Bronchial epithelial cell (primary cell): ENCODE results near the gene CDH18. TPM values are rescaled to one million over a fixed set of nuclear protein-coding genes. Genes with fewer than 3 reads are reported as not detected.

Experiments used
- DNase-seq: peaks from one replicate; pipeline ENCODE4 v3.0.0-alpha.2; 2010; ENCODE audit warnings: low read depth
- FAIRE-seq: peaks from 2 replicates; lab custom pipeline; 2011; peaks lifted over from hg19 to GRCh38; lab: Jason Lieb, UNC
- H3K27me3 ChIP-seq: 2 replicates; pipeline ENCODE4 v1.5.1; 2011; ENCODE audit warnings: low read length; ENCODE audit not compliant: control insufficient read depth, insufficient read depth
- H3K36me3 ChIP-seq: 2 replicates; pipeline ENCODE4 v1.5.1; 2011; ENCODE audit warnings: low read length; ENCODE audit not compliant: control insufficient read depth, insufficient read depth
- H3K4me3 ChIP-seq: 2 replicates; pipeline ENCODE4 v1.5.1; 2011; ENCODE audit warnings: mild to moderate bottlenecking, low read depth, low read length, control low read depth
- CTCF ChIP-seq: IDR thresholded peaks from 2 replicates; pipeline ENCODE4 v1.5.1; 2011; ENCODE audit warnings: mild to moderate bottlenecking, moderate library complexity, low read length, control low read depth, inconsistent platforms; ENCODE audit not compliant: insufficient read depth, severe bottlenecking
- total RNA-seq: library from RNA; depleted of rRNA; stranded (reverse); fragments of >200 nt; gene quantifications from 2 replicates; pipeline ENCODE4 v1.2.1, GENCODE V29; 2014

The CDH18 gene
- total RNA-seq, 1 donor from 2014 or later, result under 0.01 TPM

GRCh38 chr5:19880859-19881436 lies 107.1 kb downstream of the CDH18 start:
- no peaks in the 10 kb centered on the region for H3K27me3 ChIP-seq
- FAIRE-seq (no peak), DNase-seq (no peak)
- no peak for TF ChIP-seq CTCF
- no peak overlapping the region for H3K4me3 ChIP-seq
- no peaks in the 10 kb centered on the region for H3K36me3 ChIP-seq

- no peaks in the 10 kb centered on the region for H3K27me3 ChIP-seq
- H3K36me3 ChIP-seq, result no peaks in the 10 kb centered on the region
- no peak overlapping the region for H3K4me3 ChIP-seq
- TF ChIP-seq CTCF, result no peak
- no peak for DNase-seq
- no peak for FAIRE-seq
Observed at GRCh38 chr5:19880458-19880857, 107.5 kb downstream of the CDH18 start.

- no peak for FAIRE-seq
- no peaks in the 10 kb centered on the region for H3K36me3 ChIP-seq
Observed at GRCh38 chr5:19874811-19875210, 113.2 kb downstream of the CDH18 start.

GRCh38 chr5:19866090-19866450 lies 121.9 kb downstream of the CDH18 start:
- Histone ChIP-seq H3K36me3 (no peaks in the 10 kb centered on the region), H3K4me3 (no peak overlapping the region), H3K27me3 (no peaks in the 10 kb centered on the region)
- no peak for FAIRE-seq
- no peak for TF ChIP-seq CTCF
- no peak for DNase-seq

More at GRCh38 chr5:19874811-19875210, 113.2 kb downstream of the CDH18 start:
- no peaks in the 10 kb centered on the region for H3K27me3 ChIP-seq
- H3K4me3 ChIP-seq, result no peak overlapping the region
- TF ChIP-seq CTCF, result no peak
- DNase-seq, result no peak

GRCh38 chr5:19865336-19866089 lies 122.5 kb downstream of the CDH18 start:
- no peak for TF ChIP-seq CTCF
- Histone ChIP-seq H3K36me3 (no peaks in the 10 kb centered on the region), H3K4me3 (no peak overlapping the region), H3K27me3 (no peaks in the 10 kb centered on the region)
- DNase-seq, result no peak
- FAIRE-seq, result no peak
